Measurements from ENCODE around the gene PRR30. TPM values are rescaled to one million over a fixed set of nuclear protein-coding genes. Genes with fewer than 3 reads are reported as not detected.
"Not testable (repeated sequence)": the region's sequence is repeated elsewhere in the genome, so short reads cannot be mapped to it uniquely, and the experiment has no call there.

The PRR30 gene
- total RNA-seq, 3 donors from 2014 or later: not detected

GRCh38 chr2:27121906-27122305, 17.3 kb downstream of the PRR30 start:
- intact Hi-C loops (cut with DNase I; ENCODE audit: low total_unique reads): no loop called here
- H3K27ac ChIP-seq: no peak overlapping the region
- no peaks in the 10 kb centered on the region for H3K9me3 ChIP-seq
- no peaks in the 10 kb centered on the region for H3K36me3 ChIP-seq
- H3K4me3 ChIP-seq: no peak overlapping the region
- DNase-seq (ENCODE audit: low spot score in 2 of 2): no peak
- peaks cover 0 to 8% of the 10 kb centered on the region in 2 donors for H3K4me1 ChIP-seq
- H3K27me3 ChIP-seq: peaks cover 0 to 11% of the 10 kb centered on the region in 2 donors
- TF ChIP-seq, protein P1, sequence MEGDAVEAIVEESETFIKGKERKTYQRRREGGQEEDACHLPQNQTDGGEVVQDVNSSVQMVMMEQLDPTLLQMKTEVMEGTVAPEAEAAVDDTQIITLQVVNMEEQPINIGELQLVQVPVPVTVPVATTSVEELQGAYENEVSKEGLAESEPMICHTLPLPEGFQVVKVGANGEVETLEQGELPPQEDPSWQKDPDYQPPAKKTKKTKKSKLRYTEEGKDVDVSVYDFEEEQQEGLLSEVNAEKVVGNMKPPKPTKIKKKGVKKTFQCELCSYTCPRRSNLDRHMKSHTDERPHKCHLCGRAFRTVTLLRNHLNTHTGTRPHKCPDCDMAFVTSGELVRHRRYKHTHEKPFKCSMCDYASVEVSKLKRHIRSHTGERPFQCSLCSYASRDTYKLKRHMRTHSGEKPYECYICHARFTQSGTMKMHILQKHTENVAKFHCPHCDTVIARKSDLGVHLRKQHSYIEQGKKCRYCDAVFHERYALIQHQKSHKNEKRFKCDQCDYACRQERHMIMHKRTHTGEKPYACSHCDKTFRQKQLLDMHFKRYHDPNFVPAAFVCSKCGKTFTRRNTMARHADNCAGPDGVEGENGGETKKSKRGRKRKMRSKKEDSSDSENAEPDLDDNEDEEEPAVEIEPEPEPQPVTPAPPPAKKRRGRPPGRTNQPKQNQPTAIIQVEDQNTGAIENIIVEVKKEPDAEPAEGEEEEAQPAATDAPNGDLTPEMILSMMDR (IDR thresholded peaks at IDR 0.05): no peak
- no peak for TF ChIP-seq POLR2AphosphoS5 (IDR thresholded peaks at IDR 0.05)
- TF ChIP-seq POLR2A (IDR thresholded peaks at IDR 0.05): no peak

DNA sequence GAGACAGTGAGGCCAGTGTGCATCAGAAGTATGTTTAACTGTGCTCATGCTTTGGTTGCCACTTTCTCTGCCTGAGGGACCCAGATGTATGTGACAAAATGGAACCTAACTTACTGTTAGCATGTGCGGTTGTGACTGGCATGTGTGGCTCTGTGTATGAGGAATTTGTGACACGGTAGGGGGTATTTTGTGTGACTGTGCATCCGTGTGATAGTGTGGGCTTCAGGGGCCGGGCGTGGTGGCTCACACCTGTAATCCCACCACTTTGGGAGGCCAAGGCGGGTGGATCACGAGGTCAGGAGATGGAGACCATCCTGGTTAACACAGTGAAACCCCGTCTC, 19.9 kb downstream of the PRR30 start:
- H3K36me3 ChIP-seq; H3K27ac ChIP-seq; DNase-seq (ENCODE audit: low spot score in 2 of 2); H3K9me3 ChIP-seq; H3K4me1 ChIP-seq; intact Hi-C loops (cut with DNase I; ENCODE audit: low total_unique reads): not testable (repeated sequence)
- Histone ChIP-seq H3K27me3 (peaks cover 0 to 11% of the 10 kb centered on the region in 2 donors), H3K4me3 (peak overlapping the region; percentile 38 to 76 (median 56))

DNA sequence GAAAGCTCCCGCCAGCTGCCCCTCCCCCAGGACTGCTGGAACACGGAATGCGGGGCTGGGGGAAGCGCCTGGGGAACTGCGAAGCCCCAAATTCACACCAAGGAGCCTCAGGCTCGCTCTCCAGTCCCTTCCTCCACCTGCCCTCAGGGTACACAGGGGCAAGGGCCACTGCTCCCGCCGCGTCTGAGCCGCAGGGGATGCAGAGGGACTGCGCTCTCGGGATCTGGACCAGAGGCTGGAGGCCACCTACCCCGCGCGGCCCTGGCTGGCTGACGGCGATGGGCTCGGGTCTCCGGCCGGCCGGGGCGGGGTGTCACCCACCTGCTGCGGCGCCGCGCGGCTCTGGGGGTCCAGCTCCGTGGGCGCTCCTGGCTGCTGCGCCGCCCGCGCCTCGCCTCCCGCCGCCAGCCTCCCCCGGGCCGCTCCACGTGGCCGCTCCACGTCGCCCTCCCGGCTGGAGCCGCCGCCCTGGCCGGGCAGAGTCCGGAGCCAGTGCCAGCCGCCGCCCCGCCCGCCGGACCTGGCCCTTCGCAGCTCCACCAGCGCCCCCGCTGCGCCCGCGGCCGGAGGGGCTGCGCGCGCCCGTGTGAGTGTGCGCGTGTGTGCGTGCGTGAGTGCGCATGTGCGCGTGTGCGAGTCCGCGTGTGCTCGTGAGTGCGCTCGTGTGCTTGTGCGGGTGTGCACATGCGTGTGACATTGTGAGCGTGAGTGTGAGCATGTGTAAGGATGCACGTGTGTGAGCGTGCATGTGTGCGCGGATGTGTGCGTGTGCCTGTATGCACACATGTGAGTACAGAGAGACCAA, 20.5 kb downstream of the PRR30 start, which contains the start of gene CGREF1:
CGREF1 (minus strand) TSS at position 604 of the 805 bp plus-strand sequence. CDS start 14,762 bp downstream, outside the sequence.
- intact Hi-C loops (cut with DNase I; ENCODE audit: low total_unique reads): no loop called here
- Histone ChIP-seq H3K4me3 (peak within 1 kb of the TSS; percentile 38 to 76 (median 56)), H3K27ac (no peak within 1 kb of the TSS), H3K9me3 (no peaks in the 10 kb centered on the region), H3K36me3 (no peaks in the 10 kb centered on the region), H3K27me3 (peaks cover 0 to 11% of the 10 kb centered on the region in 2 donors), H3K4me1 (peaks cover 0 to 8% of the 10 kb centered on the region in 2 donors)
- DNase-seq (ENCODE audit: low spot score in 2 of 2): no peak
- TF ChIP-seq POLR2AphosphoS5 (IDR thresholded peaks at IDR 0.05) (no peak), POLR2A (IDR thresholded peaks at IDR 0.05) (no peak)
- TF ChIP-seq, protein P1 (IDR thresholded peaks at IDR 0.05): no peak

DNA sequence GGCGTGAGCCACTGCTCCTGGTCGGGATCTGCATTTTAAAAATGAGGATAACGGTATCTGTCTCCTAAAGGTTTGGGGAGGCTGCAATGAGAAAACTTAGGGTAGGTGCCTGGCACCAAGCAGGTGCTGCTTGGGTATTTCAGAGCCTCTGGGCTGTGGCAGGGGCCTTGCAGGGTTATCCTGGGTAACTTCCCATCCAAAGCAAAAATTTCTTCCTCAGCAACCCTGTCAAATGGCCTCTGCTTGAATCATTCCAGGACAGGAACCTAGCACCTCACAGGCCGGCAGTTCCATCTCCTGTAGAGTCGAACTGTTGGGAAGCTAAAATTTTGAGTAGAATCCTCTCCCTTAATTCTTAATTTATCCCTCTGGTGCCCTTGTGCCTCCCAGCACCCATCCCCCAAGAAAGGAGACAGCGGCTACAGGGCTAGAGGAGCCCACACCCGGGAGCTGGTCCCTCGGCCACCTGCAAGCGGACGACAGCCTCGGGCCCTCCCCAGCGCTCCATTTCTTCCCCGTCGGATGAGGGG, 21.1 kb downstream of the PRR30 start:
- Histone ChIP-seq H3K4me1 (peaks cover 0 to 8% of the 10 kb centered on the region in 2 donors), H3K9me3 (no peaks in the 10 kb centered on the region), H3K36me3 (no peaks in the 10 kb centered on the region), H3K4me3 (peak overlapping the region; percentile 38 to 76 (median 56)), H3K27ac (no peak overlapping the region), H3K27me3 (peaks cover 0 to 11% of the 10 kb centered on the region in 2 donors)
- no peak for DNase-seq (ENCODE audit: low spot score in 2 of 2)
- TF ChIP-seq POLR2A (IDR thresholded peaks at IDR 0.05) (no peak), POLR2AphosphoS5 (IDR thresholded peaks at IDR 0.05) (no peak)
- TF ChIP-seq, protein P1 (IDR thresholded peaks at IDR 0.05): no peak
- intact Hi-C loops (cut with DNase I; ENCODE audit: low total_unique reads): no loop called here

DNA sequence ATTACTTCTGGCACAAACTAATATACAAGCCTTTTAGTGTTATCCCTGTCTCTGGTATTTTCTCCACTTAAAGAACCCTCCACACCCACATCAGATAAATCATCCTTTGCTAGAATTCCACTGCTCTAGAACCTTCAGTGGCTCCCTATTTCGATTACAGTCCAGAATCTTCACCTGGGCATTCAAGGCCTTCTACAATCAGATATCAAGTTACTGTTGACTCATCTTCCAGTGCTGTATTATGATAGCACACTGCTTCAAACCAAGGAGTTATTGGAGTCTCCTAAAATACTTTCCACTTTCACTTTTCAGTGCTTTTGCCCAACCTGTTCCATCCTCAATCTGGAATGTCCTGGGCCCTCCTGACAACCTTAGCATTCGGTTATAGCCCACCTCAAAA, 23.7 kb downstream of the PRR30 start:
- peaks cover 0 to 8% of the 10 kb centered on the region in 2 donors for H3K4me1 ChIP-seq
- intact Hi-C loops (cut with DNase I; ENCODE audit: low total_unique reads): no loop called here
- H3K36me3 ChIP-seq: no peaks in the 10 kb centered on the region
- H3K27me3 ChIP-seq: peaks cover 0 to 11% of the 10 kb centered on the region in 2 donors
- no peak overlapping the region for H3K4me3 ChIP-seq
- H3K9me3 ChIP-seq: no peaks in the 10 kb centered on the region
- DNase-seq (ENCODE audit: low spot score in 2 of 2): no peak
- H3K27ac ChIP-seq: no peak overlapping the region
- TF ChIP-seq, protein P1 (IDR thresholded peaks at IDR 0.05): no peak
- TF ChIP-seq POLR2A (IDR thresholded peaks at IDR 0.05) (no peak), POLR2AphosphoS5 (IDR thresholded peaks at IDR 0.05) (no peak)

DNA sequence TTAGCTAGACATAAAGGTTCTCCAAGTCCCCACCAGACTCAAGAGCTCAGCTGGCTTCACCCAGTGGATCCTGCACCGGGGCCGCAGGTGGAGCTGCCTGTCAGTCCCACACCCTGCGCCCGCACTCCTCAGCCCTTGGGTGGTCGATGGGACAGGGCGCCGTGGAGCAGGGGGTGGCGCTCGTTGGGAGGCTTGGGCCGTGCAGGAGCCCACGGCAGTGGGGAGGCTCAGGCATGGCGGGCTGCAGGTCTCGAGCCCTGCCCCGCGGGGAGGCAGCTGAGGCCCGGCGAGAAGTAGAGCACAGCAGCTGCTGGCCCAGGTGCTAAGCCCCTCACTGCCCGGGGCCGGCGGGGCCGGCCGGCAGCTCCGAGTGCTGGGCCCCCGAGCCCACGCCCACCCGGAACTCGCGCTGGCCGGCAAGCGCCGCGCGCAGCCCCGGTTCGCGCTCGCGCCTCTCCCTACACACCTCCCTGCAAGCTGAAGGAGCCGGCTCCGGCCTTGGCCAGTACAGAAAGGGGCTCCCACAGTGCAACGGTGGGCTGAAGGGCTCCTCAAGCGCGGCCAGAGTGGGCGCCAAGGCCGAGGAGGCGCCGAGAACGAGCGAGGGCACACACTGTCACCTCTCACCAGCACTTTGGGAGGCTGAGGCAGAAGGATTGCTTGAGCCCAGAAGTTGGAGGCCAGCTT, 27.7 kb downstream of the PRR30 start:
- H3K36me3 ChIP-seq; DNase-seq (ENCODE audit: low spot score in 2 of 2); H3K9me3 ChIP-seq; intact Hi-C loops (cut with DNase I; ENCODE audit: low total_unique reads); H3K27ac ChIP-seq; H3K4me3 ChIP-seq; H3K27me3 ChIP-seq; H3K4me1 ChIP-seq: not testable (repeated sequence)

- H3K27ac ChIP-seq; H3K36me3 ChIP-seq; H3K27me3 ChIP-seq; H3K9me3 ChIP-seq; DNase-seq (ENCODE audit: low spot score in 2 of 2); H3K4me3 ChIP-seq; H3K4me1 ChIP-seq; intact Hi-C loops (cut with DNase I; ENCODE audit: low total_unique reads): not testable (repeated sequence)
These were observed 28.4 kb downstream of the PRR30 start for GRCh38 chr2:27110603-27111352.
